Pons (tissue), 1 donor: ENCODE data around the gene CDH18.
A peak's percentile ranks its signal among the peaks of the same experiment; 100 is the strongest.

ENCODE experiments used
- DNase-seq: peaks from one replicate; pipeline ENCODE4 v3.0.0-alpha.2; 2016; ENCODE audit warnings: low spot score

The CDH18 gene, protein sequence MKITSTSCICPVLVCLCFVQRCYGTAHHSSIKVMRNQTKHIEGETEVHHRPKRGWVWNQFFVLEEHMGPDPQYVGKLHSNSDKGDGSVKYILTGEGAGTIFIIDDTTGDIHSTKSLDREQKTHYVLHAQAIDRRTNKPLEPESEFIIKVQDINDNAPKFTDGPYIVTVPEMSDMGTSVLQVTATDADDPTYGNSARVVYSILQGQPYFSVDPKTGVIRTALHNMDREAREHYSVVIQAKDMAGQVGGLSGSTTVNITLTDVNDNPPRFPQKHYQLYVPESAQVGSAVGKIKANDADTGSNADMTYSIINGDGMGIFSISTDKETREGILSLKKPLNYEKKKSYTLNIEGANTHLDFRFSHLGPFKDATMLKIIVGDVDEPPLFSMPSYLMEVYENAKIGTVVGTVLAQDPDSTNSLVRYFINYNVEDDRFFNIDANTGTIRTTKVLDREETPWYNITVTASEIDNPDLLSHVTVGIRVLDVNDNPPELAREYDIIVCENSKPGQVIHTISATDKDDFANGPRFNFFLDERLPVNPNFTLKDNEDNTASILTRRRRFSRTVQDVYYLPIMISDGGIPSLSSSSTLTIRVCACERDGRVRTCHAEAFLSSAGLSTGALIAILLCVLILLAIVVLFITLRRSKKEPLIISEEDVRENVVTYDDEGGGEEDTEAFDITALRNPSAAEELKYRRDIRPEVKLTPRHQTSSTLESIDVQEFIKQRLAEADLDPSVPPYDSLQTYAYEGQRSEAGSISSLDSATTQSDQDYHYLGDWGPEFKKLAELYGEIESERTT

DNA sequence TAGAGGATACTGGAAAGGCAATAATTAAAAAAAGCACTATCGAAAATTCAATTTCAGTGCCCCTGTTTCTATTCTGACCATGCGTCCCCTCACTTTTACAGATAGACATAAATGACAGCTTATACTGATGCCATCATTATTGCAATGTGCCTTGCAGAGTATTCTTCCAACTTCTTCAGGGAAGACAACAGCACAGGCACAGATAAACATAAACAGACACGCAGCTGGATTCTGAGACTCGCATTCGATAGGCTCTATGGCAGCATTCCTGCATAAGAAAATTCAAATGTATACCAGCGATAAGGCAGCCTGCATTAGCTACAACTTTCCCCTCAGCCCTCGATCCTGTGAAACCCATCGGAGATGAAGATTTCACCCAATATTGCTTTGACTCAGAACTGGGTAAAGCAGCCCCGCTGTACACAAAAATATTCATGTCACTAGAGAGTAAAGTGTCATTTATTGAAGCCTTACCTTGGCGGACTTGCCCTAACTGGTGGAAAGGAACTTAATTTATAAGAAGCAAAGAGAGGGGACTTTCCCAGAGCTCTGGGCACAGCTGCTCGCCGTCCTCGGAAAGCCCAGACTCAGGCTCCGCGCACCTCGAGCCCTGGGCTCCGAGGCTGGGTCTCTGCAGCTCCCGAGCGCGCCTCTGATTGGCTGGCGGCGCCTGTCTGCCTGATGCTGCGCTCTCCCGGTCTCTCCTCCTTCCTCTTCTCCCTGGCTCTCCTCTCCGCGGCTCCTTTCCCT is at the start of gene CDH18:
Gene CDH18 (minus strand): TSS at position 589 of the 750 bp plus-strand sequence. CDS start 149,214 bp downstream, outside the sequence.
- DNase-seq = peak; percentile 42

DNA sequence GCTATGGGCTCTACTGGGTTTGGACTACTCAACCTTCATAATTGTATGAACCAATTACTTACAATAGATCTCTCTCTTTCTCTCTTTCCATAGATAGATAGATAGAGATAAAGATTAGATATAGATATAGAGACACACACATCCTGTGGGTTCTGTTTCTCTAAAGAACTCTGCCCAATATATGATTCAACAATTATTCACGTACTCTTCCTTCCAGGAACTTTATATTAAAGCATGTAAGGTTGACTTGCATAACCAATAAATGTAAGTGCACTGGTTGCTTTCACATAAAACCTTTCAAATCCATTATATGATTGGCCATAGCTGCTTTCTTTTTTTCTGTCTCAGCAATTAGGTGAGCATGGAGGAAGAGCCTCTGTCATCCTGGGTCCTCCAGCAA is 46.7 kb upstream of the CDH18 start:
- DNase-seq = no peak

DNA sequence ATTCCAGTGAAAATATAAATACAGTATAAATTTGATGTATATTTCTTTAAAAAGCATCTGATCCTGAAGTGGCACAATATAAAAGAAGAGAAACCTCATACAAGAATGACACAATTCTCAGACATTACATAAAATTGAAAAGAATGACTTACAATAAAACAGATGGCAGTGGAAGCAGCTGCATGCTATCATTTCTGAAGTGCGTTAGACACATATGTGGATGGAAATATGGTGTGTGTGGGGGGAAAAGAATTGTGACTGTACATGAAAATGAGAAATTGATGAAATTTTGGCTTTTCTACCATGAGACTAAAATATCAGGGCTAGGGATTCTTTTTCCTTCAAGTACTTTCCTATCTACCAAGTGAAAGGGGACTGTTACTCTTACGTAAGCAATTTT is 45.9 kb upstream of the CDH18 start:
- no peak for DNase-seq

DNA sequence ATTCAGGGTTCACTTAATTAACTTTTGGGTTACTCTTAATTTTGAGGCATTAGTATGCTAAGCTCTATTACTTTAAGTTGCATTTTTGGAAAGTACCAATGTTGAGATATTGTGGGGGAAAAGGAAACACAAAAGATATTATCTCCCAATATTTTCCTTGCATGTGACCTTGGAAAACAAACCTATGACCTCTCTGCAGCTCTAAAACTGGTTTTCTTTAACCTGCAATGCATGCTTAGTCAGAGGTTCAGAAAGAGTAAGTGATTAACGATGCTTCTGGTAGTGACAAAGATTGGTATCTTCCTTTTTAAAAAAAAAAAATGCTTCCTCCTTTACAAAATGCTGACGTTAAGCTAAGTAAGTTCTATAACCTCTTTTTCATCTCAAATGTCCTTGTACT is 44.9 kb upstream of the CDH18 start:
- no peak for DNase-seq

DNA sequence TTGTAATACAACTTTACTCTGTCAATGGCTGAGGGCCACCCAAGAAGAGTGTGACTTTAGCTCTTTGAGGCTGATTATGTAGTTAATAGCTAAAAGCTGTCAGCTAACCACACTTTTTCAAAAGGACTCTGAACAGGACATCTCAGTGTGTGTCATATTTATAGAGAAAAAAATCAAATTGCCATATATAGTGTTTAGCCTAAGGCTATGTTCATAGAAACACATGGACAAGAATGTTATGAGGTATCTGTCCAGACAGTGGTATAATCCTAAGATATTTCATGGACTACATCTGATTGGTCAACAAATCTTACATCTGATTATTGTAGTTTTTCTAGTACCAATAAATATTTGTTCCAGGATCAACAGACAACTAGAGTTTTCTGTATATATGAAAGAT is 42.1 kb upstream of the CDH18 start:
- no peak for DNase-seq

DNA sequence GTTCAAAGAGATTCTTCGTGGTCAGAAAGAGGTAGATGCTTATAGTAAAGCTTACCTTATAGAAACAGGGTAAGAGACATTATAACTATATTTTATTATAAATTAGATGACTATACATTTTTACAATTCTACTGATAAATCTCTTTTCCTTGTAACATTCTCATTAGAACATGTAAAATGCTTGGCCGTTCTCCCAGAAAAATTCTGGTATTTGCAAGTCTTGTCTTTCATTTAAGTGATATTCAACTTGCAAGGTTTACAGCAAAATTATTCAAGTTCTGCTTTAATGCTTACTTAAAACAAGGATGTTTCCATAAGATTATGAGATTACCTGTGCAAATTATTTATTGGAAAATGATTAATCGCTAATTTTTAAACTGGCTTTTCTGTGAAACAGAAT is 41.3 kb upstream of the CDH18 start:
- DNase-seq = no peak

DNA sequence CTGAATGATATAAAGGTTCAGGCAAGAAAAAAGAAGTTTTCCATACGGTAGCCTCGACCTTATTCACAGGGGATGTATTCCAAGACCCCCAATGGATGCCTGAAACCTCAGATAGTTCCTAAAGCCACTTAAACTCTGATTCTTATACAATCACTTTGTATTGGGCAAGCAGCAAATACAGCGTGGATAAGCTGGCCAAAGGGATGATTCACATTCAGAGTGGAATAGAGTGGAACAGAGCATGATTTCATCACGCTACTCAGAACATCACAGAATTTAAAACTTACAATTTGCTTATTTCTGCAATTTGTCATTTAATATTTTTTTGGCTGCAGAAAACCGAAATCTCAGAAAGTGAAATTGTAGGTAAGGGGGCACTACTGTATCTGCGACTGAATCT is 40.5 kb upstream of the CDH18 start:
- DNase-seq = no peak

DNA sequence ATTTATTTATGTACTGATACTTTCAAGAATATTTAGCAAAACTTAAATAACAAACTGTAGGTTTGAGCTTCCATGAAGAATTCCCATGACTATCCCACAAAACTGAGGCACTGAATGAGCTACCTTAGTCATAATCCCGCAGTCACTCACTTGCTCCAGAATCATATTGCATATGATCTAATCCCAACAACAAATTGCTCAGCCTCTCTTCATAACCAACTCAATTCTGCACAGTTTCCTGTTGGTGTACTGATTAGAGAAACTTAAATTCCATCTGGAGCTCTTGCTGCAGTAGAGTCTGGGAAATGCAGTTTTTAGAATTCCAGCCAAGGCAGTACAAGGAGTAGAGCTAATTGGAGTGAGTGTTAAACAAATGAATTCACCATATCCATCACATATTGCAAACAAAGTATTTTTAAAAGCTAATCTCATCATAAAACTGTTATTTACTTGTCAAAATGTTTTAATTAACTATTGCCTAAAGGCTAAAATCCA is 35.7 kb upstream of the CDH18 start:
- no peak for DNase-seq

DNA sequence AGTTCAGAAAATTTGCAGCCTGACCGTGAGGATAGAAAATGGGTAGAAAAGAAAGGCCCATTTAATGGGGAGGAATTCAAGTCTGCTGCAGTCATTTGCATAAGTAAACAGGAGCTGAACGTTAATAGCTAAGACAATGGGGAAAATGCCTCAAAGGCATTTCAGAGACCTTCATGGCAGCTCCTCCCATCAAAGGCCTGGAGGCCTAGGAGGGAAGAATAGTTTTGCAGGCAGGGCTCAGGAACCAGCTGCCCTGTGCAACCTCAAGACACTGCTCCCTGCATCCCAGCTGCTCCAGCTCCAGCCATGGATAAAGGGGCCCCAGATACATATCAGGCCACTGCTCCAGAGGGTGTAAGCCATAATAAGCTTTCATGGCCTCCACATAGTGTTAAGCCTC is 32.2 kb upstream of the CDH18 start:
- no peak for DNase-seq

DNA sequence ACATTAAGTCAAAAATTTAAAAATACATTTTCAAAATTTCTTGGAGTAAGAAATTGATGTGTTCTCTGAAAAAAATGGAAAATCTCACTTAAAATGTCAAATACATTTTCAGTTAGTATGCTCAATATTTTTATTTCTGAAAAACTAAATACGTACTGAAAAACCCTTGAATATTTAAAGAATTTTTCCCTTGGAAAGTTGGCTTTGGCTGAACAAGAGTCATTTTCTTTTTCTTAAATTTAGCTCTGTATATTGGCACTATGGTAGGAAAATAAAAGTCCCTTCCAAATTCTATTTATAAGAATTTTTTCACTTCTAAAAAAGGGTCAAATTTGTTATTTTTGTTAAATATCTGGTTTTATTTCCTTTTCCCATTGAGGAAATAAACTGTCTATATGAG is 29.0 kb upstream of the CDH18 start:
- no peak for DNase-seq

DNA sequence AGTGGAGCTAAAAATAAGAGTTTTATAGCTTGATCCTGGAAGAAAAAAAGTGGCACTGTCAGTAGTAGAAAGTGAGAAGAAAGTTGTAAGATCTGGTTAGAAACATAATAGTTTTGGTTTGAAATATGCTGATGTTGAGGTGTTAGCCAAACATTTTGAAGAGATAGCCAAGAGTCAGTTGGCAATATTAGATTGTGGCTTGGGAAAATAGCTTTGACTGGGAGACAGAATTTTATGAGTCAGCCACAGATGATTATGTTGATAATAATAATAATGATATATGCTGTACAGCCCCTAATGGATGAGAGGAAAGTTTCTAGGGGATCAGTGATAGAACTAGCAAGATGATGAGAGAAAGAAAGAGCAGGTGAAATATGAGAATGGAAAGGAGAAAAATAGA is 12.4 kb upstream of the CDH18 start:
- no peak for DNase-seq

DNA sequence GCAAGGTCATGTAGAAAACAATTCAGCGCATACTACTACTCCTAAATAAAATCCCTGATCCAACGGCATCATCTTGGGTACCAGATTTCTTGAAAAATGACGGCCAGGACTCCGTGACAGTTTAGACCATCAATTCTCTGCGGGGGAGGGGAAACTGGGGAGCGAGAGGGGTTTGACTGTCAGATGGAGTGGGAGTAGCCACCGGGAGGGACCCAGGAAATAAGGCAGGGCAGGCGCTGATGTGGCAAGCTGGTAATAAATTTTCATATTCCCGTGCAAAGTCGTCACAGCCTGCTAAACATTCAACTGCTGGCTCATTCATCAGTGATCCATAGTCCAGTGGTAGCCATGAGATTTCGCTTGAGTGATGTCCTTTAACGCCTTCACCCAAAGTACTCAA is 457 bp upstream of the CDH18 start:
- DNase-seq = no peak

DNA sequence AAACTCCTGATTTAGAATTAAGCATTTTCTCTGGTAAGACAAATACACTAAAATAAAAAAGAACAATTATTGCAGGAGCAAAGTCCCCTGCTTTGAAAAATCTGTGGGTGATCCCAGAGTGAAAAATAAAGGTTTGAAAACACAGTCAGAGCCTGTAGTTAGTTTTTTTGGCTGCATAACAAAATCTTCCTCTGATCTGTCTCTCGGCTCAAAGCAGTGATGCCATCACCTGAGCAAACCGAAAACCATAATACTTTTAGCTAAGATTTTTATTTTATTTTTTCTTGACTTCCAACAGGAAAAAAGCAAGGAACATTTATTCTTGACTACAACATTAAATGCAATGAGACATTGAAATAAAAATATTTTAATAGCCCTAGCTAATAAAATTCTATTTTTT is 1.2 kb downstream of the CDH18 start:
- DNase-seq = no peak

DNA sequence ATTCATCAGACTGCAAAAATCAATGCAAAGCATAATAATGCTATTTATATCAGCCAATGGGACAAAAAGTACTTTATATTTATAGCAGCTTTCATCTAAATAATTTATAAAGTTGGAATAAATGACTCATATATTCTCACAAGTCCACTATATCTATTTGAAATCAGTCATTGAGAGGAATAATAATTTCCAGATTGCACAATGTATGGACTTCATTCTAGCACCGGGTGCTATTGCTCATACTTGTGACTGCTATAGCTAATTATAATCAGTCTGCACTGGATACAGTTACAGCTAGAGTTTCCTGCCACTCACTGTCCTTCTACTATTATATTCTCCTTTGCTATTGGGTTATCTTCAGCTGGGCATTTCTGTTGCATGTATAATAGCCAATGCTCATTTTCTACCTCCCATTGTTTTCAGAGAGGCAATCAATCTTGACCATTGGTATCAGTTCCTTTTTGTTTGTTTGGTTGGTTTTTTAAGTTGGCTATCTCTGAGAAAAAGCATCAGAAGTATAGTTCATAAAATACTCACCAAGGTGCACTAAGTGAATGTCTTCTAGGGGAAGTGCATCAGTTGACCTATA is 1.9 kb downstream of the CDH18 start:
- DNase-seq = no peak

DNA sequence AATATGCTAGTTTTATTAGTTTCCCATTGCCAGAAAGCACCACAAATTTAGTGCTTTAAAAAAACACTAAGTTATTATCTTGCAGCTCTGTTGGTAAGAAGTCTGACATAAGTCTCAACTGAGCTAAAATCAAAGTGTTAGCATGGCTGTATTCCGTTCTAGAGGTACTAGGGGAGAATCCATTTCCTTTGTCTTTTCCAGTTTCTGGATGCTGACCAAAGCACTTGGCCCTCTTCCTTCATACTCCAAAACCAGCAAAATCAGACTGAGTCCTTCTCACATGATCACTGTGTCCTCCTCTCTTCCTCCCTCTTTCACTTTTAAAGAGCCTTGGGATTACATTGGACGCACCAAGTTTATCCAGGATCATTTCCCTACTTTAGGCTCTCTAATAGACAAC is 9.5 kb downstream of the CDH18 start:
- DNase-seq = no peak

DNA sequence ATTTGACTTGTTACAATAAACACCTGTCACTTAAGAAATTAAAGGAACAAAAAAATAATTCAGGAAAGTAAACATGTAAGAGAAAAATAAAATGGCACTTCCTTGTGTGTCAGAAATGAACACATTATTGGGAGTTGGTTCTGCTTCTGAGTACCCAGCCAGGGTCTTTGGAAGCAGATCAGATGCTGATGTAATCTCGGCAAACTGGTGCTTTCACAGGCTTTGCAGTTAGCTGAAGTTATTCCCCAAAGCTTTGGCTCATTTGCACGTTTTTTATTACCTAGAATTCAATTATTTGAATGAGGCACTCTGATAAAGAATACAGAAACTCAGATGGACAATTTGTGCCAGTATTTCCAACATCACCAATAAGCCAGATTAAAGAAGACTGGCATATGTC is 10.9 kb downstream of the CDH18 start:
- no peak for DNase-seq

DNA sequence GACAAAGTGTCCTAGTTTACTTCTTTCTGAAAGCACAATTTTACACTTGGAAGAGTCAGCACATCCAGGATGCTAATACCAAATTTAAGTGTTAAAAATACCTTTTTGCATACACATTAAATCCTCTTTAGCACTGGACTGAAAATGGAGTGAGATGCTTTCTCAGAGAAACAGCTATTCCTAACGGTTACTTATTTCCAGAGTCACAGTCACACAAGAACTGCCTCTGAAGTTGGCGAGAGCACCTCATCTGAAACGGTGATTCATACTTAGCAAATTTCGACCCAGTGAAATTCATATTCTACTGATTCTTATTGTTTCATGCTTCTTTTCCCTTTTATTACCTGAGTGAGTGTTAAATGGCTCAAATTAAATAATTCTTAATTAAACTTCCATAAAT is 12.2 kb downstream of the CDH18 start:
- DNase-seq = no peak

DNA sequence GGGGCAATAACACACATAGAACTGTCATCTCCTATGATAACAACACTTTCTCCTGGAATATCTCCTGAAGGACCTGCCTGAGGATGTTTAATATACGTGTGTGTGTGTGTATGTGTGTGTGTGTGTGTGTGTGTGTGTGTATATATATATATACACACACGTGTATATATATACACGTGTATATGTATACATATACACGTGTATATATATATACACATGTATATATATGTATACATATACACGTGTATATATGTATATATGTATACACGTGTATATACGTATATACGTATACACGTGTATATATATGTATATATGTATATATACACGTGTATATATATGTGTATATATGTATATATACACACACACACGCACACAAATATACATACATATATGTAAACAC is 27.5 kb downstream of the CDH18 start:
- DNase-seq = no peak

DNA sequence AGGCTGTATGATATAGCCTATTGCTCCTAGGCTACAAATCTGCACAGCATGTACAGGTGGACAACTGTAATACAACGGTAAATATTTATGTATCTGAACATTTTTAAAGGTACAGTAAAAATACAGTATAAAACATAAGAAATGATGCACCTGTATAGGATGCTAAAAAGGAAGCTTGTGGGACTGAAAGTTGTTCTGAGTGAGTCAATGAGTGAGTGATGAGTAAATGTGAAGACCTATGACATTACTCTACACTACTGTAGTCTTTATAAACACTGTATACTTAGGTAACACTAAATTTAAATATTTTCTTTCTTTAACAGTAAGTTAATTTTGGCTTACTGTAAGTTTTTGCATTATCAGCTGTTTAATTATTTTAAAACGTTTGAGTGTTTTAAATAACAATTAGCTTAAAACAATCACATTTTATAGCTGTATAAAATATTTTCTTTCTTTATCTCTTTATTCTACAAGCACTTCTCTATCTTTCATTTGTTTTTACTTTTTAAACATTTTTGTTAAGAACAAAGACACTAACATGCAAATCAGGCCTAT is 28.1 kb downstream of the CDH18 start:
- no peak for DNase-seq

DNA sequence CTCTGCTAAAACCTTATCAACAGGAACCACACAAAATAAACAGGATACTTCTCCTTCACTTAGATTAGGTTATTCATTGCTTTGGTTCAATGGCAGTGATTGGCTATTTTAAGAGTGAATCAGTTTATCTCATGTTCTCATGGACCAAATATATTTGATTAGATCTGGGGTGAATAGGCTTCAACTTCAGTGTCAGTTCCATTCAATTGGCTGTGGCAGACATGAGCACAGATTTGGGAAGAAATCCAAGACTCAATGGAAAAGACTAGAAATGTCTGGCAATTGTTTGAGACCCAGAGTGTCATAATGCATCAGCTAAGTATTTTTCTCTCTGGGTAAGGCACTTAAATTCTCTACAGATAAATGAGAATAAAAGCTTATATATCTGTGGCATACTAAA is 37.1 kb downstream of the CDH18 start:
- no peak for DNase-seq

DNA sequence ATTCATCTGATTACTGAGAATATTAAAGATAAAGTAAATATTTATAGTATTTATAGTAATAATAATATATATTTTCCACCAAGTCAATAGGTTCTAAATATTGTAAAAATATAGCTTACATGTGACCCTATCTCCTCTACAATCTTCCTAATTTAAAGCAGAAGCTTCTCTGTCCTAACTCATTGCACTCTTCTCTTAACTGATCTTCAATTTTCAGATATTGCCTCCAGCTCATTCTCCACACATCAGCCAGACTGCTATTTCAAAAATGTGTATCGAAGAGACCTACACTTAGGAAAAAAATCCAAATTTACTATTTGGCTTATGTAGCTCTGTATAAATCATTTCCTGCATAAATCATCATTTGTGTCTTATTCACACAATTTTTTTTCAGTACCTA is 47.8 kb downstream of the CDH18 start:
- no peak for DNase-seq

DNA sequence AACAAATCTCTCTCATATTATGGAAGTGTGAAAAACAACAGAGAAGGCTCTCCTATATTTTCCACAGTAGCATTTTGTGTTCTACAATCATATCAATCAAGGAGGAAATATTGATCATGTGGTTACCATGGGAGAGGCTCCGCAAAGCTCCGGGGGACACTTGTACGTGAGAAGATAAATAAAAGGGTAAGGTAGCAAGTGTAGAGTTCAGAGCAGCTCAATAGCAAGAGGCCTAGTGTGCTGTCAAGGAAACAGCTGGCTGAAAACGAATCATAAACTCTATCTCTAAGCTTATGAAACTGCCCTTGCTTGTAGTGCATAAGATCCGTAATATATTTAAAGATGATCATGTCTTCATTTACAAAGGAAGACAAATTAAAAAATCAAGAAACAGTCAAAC is 57.5 kb downstream of the CDH18 start:
- no peak for DNase-seq
